HG02885 (cell line): ENCODE results near the gene PLCXD1.
"Not testable (repeated sequence)": the region's sequence is repeated elsewhere in the genome, so short reads cannot be mapped to it uniquely, and the experiment has no call there.

ENCODE experiments used
- ATAC-seq: cut with Tn5 transposase; IDR thresholded peaks from one replicate; pipeline ENCODE4 v1.9.1; 2021; ENCODE audit warnings: mild to moderate bottlenecking; ENCODE audit not compliant: unreplicated experiment, poor library complexity

PLCXD1 gene, protein sequence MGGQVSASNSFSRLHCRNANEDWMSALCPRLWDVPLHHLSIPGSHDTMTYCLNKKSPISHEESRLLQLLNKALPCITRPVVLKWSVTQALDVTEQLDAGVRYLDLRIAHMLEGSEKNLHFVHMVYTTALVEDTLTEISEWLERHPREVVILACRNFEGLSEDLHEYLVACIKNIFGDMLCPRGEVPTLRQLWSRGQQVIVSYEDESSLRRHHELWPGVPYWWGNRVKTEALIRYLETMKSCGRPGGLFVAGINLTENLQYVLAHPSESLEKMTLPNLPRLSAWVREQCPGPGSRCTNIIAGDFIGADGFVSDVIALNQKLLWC

DNA sequence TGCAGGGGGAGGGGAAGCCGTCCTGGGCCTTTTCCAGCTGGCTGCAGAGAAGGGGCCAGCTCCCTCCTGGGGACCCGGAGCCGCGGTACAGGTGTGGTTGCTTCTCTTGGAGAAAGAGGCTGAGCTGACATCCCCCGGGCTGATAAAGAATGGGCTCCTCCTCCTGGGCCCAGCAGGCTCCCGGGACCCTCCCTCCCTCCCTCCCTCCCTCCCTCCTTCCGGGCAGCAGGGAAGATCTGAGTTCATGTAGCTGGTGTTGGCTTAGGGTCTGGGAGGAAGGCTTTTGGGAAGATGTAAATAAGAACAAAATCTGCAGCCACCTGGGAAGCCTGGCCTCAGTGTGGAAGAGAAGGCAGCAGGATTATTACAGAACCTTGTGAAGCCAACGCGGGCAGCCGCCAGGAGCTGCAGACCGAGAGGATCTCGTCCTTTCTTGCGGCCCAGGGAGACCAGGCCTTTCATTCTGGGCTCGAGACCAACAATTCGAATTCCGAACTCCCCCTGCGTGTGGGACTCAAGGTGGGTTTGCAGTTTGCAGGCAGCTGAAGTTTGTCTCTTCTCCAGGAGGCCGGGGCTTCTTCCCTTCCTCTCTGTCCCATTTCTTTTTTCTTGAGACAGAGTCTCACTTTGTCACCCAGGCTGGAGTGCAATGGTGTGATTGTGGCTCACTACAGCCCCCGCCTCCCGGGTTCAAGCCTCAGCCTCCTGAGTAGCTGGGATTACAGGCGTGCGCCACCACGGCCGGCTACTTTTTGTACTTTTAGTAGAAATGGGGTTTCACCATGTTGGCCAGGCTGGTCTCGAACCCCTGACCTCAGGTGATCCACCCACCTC lies at the start of gene PLCXD1:
PLCXD1 (plus strand) TSS at position 216 of the 834 bp plus-strand sequence. CDS start 2,807 bp downstream, outside the sequence.
- ATAC-seq, result peak; percentile 19

DNA sequence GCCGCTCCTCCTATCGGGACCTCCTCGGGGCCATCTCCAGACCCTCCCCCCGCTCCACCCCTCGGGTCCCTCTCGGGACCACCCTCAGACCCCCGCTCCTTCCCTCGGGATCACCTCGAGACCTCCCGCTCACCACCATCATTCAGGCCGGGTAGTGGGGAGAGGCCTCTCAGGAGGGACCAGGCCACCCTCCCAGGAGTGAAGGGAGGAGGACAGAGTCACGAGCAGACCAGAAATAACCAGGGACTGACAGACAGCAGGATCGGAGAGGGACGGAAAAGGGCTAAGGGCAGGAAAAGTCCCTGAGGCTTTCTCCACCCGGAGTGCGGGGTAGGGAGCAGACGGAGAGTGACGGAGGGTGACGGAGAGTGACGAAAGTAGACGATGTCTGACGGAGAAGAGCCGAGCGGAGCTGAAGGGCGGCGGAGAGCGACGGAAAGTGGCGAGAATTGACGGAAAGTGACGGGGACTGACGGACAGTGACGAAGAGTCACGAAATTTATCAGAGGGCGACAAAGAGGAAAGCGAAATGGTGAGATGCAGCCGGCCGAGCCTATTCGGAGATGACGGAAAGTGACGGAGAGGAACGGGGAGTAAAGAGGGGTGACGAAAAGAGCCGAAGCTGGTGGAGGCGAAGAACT lies 49.4 kb upstream of the PLCXD1 start:
- ATAC-seq, result peak; percentile 95

DNA sequence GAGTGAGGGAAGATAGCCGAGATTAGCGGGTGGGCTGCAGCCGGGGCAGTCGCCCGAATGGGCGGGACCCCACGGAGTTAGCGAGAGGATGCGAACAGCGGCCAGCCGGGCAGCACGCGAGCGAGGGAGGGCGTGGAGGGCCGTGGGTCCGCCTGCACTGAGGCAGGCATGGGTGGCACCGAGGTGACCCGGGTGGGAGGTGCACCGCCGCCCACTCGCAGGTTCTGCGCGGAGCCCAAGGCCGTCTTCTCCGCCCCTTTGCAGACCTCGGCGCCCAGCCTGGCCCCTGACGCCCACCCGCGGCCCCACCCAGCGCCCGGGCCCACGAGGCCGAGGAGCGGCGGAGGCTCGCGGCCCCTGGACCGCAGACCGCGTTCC lies 48.9 kb upstream of the PLCXD1 start:
- ATAC-seq, result not testable (repeated sequence)

DNA sequence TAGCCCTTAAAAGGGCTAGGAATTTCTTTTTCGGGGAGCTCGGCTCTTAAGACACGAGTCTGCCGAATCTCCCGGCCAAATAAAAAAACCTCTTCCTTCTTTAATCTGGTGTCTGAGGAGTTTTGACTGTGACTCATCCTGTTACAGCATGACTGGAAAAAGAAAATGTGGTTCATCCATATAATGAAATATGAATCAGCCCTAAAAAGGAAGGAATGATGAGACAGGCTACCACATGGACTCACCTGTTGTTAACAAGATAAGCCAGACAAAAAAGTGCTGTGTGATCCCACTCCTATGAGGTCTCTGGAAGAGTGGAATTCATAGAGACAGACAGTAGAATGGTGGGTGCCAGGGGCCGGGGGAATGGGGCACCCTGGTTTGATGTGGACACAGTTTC lies 45.0 kb upstream of the PLCXD1 start:
- ATAC-seq, result not testable (repeated sequence)

DNA sequence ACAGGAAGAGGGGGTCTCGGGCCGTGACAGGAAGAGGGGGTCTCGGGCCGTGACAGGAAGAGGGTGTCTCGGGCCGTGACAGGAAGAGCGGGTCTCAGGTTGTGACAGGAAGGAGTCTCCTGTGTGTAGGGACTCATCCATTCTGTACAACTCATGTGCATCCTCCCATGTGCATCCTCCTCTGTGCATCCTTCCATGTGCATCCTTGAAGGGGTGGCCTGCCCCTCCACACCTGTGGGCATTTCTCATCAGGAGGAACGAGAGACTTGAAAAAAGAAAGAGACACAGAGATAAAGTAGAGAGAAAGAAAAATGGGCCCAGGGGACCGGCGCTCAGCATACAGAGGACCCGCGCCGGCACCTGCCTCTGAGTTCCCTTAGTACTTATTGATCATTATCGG lies 30.2 kb upstream of the PLCXD1 start:
- ATAC-seq, result no peak

DNA sequence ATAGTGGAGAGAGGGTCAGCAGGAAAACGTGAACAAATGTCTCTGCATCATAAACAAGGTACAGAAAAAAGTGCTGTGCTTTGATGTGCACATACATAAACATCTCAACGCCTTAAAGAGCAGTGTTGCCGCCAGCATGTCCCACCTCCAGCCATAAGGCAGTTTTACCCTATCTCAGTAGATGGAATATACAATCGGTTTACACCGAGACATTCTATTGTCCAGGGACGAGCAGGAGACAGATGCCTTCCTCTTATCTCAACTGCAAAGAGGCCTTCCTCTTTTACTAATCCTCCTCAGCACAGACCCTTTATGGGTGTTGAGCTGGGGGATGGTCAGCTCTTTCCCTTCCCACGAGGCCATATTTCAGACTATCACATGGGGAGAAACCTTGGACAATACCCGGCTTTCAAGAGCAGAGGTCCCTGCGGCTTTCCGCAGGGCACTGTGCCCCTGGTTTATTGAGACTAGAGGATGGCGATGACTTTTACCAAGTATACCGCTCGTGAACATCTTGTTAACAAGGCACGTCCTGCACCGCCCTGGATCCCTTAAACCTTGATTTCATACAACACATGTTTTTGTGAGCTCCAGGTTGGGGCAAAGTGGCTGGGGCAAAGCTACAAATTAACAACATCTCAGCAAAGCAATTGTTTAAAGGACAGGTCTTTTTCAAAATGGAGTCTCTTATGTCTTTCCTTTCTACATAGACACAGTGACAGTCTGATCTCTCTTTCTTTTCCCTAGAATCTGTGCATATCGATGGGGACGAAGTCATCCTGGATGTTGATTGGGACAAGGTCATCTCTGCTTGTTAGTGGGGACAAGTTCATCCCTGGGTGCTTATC lies 29.6 kb upstream of the PLCXD1 start:
- not testable (repeated sequence) for ATAC-seq

DNA sequence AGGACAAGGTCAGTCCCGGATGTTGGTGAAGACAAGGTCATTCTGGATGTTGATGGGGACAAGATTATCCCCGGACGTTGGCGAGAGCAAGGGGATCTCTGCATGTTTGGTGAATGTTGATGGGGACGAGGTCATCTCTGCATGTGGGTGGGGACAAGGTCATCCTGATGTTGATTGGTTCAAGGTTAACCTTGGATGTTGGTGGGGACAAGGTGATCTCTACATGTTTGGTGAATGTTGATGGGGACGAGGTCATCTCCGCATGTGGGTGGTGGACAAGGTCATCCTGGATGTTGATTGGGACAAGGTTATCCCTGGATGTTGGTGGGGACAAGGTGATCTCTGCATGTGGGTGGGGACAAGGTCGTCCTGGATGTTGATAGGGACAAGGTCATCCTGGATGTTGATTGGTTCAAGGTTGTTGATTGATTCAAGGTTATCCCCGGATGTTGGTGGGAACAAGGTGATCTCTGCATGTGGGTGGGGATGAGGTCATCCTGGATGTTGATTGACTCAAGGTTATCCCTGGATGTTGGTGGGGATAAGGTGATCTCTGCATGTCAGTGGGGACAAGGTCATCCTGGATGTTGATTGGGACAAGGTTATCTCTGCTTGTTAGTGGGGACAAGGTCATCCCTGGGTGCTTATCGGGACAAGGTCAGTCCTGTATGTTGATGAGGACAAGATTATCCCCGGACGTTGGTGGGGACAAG lies 28.8 kb upstream of the PLCXD1 start:
- ATAC-seq, result no peak

DNA sequence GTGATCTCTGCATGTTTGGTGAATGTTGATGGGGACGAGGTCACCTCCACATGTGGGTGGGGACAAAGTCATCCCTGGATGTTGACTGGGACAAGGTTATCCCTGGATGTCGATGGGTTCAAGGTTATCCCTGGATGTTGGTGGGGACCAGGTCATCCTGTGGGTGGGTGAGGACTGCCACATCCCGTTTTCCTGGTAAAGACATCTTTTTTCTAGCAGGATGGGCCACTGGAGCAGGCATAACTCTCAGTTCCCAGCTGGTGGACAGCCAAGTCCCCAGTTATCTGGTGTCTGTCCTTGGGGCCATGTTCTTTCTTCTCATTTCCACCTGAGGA lies 28.3 kb upstream of the PLCXD1 start:
- ATAC-seq, result no peak

DNA sequence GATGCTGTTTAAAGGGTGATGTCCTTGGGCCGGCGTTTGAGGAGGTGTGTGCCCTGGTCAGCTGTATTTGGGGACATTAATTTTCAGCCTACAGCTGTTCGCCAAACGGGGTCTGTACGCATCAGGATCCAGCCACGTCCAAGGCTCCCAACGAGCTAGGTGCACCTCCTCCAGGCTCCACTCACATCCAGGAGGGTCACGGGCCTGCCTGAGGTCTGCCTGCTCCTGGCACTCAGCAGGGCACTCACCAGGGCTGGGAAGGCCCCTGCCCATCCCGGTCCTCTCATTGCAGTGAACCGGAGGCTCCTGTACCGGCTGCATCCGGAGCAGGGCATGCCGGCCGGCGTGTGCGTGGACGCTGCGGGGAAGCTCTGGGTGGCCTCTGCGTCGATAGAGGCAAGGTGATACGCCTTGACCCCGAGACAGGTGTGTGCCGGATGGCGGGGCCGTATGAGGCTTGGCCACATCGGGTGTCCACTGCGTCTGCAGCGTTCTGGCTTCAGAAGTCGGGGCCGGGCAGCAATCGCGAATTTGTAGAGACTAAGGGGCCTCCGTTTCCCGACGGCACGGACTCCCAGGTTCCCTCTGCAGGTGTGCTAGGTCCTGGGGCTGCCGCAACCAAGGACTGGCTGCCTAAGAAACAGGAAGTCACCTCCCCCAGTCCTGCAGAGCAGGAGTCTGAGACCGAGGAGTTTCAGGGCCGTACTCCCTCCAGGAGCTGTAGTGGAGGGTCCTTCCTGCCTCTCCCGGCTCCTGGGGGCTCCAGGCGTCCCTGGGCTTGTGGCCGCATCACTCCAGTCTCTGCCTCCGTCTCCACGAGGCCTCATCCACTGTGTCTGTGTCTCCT lies 27.5 kb upstream of the PLCXD1 start:
- ATAC-seq, result no peak

DNA sequence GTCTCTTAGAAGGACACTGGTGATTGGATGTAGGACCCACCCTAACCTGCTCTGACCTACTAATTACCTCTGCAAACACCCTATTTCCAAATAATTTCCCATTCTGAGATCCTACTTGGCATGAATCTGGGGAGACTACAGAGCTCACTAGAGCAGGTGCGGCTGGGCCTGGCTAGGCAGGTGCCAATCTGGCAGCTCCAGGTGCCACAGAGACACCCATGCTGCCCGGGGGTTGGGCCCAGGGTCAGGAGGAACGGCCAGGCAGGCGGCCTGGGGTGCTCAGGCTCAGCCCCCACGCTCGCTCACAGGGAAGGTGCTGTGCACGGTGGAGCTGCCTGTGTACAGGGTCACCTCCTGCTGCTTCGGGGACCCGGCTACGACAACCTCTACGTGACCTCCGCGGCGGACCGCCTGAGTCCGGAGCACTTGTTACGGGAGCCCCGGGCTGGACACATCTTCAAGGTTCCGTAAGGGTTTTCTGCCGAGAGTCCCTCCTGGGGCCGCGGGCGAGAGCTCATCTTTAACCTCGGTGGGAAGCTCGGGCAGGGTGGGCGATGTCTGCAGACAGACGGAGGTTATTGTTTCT lies 26.5 kb upstream of the PLCXD1 start:
- no peak for ATAC-seq

DNA sequence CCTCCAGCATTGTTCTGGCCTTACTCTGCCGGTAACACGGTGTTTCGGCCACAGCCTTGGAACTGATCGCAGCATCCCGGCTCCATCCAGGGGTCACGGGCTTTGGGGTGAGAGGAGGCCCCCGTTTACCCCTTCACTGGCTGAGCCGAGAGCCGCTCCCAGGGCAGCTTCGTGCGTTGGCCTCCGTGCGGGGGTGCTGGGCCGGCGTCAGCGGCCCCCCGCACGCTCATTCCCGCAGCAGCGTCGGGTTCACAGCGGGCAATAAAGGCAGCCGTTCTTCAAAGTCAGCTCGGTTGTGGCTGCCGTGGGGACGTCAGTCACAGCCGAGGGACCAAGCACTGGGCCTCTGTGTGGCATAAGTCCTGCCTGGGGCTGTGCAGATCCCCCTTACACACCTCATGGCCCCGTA lies 25.3 kb upstream of the PLCXD1 start:
- ATAC-seq, result no peak

DNA sequence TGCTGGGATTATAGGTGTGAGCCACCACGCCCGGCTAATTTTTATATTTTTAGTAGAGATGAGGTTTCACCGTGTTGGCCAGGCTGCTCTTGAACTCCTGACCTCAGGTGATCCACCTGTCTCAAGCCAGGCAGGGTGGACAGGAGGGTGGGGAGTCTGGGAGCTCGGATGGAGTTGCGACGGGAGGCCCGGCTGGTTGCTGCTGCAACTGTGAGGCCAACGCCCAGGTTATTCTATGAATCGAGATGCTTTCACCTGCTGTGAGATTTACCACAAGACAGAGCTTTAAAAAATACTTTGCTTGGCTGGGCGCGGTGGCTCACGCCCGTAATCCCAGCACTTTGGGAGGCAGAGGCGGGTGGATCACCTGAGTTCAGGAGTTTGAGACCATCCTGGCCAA lies 24.1 kb upstream of the PLCXD1 start:
- not testable (repeated sequence) for ATAC-seq

DNA sequence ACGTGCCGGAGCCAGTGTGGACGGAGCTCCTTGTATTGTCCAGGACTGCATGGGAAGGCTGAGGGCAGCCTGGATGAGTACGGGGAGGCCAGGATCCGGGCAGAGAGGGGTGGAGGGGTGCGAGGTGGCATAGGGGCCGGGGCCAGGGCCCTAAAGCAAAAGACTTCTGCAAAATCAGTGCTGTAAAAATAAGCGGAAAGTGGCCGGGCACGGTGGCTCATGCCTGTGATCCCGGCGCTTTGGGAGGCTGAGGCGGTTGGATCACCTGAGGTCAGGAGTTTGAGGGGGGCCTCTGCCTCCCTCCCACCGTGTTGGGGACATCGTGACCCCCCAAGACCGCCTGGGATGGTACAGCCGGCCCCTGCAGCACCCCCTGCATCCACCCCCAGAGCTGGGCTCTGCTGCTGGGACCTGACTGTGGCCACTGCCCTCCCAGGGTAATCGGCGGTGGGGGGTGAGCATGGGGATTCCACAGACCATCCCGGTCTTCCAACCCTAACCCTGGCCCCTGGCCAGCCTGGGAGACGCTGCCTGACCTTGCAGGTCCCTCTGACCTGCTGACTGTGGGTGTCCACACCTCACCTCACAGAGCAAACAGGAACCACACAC lies 23.4 kb upstream of the PLCXD1 start:
- no peak for ATAC-seq

DNA sequence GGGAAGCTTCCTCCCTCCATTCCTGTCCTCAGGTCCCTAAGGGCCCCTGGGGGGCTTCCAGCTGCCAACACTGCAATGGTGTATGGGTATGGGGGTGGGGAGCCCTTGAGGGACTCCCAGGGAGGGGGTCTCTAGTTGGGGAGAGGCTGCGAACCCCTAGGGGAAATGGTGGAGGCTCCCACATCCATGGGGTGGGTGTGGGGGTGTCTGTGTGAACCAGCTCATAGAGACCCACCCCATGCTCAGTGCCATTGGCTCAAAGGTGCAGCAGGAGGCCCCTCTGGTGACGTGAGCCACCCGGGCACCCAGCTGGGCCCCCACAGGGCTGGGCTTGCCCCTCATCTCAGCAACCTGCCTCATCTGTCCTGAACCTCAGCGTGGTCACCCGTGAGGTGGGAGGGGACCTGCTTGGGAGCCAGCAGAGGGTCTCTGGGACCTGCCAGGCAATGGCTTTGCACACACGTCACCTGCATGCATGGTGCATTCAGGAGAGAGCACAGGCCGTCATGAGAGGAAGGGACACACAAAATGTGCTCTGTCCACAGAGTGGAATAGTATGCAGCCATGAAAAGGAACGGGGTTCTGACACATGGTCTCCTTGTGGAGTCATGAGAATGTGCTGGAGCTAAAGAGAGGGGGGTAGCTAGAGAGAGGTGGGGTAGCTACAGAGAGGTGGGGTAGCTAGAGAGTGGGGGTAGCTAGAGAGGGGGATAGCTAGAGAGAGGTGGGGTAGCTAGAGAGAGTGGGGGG lies 22.7 kb upstream of the PLCXD1 start:
- ATAC-seq, result no peak

DNA sequence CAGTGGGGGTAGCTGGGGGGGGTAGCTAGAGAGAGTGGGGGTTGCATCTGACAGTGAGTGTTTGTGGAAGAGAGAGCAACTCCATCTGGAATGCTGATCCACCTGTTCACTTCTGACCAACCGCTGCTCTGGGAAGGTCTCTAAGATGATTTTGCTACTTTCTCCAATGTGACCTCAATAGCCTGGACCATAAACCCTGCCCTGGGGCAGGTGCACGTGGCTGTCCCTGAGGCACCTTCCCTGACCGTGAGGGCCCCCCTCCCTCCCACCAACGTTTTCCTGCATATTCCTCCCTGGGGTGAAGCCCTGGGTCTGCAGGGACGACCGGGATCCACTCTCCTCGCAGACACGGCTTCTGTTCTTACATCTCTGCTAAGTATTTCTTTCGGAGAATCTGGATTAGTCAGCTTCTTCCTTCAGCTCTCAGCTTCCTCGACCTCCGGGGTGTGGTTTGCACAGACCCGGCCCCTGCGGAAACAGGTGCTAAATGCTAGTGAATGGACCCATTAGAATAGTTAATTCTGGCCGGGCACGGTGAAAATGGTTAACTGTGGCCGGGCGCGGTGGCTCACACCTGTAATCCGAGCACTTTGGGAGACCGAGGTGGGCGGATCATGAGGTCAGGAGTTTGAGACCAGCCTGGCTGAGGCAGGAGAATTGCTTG lies 21.4 kb upstream of the PLCXD1 start:
- ATAC-seq, result no peak

DNA sequence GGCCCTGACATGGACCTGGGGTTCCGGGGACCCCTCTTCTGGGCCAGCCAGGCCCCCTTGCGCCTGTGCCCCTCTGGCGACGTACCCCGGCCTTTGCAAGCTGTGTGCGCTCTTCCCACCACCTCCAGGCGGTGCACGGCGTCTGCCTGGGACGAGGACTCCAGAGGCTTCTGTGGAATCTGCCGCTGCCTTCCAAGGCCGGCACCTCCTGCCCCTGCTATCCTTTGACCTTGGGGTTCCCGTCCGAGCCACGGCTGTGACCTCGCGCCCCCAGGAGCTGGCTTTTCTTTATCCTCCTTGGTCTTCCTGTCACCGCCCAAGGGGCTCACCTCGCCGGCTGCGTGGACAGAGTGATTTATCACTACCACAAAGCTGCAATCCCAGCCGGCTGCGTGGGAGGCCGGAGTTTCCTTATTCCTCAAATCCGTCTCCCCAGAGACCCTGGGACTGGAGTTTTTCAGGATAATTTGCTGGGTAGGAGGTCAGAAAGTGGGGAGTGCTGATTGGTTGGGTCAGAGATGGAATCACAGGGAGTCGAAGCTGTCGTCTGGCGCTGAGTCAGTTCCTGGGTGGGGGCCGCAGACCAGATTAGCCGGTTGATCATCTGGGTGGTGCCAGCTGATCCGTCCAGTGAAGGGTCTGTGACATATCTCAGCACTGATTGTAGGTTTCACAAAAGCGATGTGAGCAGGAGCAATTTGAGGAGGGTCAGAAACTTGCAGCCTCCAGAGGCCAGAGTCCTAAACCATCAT lies 19.8 kb upstream of the PLCXD1 start:
- ATAC-seq, result no peak
